K562 (cell line): ENCODE results near the gene ITPK1. TPM values are rescaled to one million over a fixed set of nuclear protein-coding genes. Genes with fewer than 3 reads are reported as not detected.

Source experiments
- ATAC-seq: fragments of 200-7000 bp; cut with Tn5 transposase; 3 replicates; pipeline ENCODE4 v1.9.1; 2020; ENCODE audit warnings: moderate library complexity
- BruUV-seq: library from RNA; stranded (reverse); fragments of 400-500 nt; replicated peaks from 2 replicates; lab custom pipeline; 2021; lab: Mats Ljungman, UMichigan
- CTCF ChIA-PET: fragments of 300-600 bp; formaldehyde crosslinking; extraction: SDS; loops from one replicate; lab custom pipeline; 2021; ENCODE audit warnings: low intra/inter-chr PET ratio; lab: Yijun Ruan, JAX
- POLR2A ChIA-PET: fragments of 300-600, 350-650 bp; sonication (Branson Sonifier 250); formaldehyde crosslinking; extraction: SDS; loops from one replicate; lab custom pipeline; 2021; ENCODE audit warnings: antibody characterized with exemption, inconsistent platforms; lab: Yijun Ruan, JAX
- DNase-seq, 4 experiments: peaks; one replicate each; pipeline versions ENCODE4 v3.0.0 to v3.0.0-alpha.2; 2011 to 2018; ENCODE audit warnings: low spot score in 3 of 4, mixed read lengths in 3 of 4; ENCODE audit errors: extremely low read depth in 1 of 4
- FAIRE-seq: peaks from 2 replicates; lab custom pipeline; 2011; peaks lifted over from hg19 to GRCh38; lab: Jason Lieb, UNC
- H2AFZ ChIP-seq: 2 replicates; pipeline ENCODE4 v1.6.0; 2011; ENCODE audit warnings: low read depth, low read length, control low read depth, inconsistent platforms
- H3K27ac ChIP-seq: fragments of 200-600 bp; 3 replicates; pipeline ENCODE4 v1.8.0; 2011; ENCODE audit warnings: low read depth, mild to moderate bottlenecking, control low read depth, inconsistent platforms, low read length, moderate library complexity, mixed read lengths; ENCODE audit errors: extremely low read depth
- H3K27me3 ChIP-seq, 2 experiments: fragments of 300-600 bp in 1 of 2; 2 replicates in 1 of 2; 3 replicates in 1 of 2; pipeline versions ENCODE4 v1.6.0 to v1.8.0; 2011; ENCODE audit warnings: inconsistent platforms in 2 of 2, low read length in 2 of 2, mild to moderate bottlenecking in 1 of 2, mixed read lengths in 1 of 2, moderate library complexity in 1 of 2; ENCODE audit not compliant: control insufficient read depth in 2 of 2, insufficient read depth in 2 of 2
- H3K36me3 ChIP-seq: fragments of 300-600 bp; 3 replicates; pipeline ENCODE4 v1.8.0; 2011; ENCODE audit warnings: mild to moderate bottlenecking, low read length, inconsistent platforms; ENCODE audit not compliant: control insufficient read depth, insufficient read depth
- H3K4me1 ChIP-seq, 2 experiments: fragments of 200-600 bp in 1 of 2; replicated peaks in 1 of 2; 2 replicates in 1 of 2; 3 replicates in 1 of 2; pipeline versions ENCODE4 v1.5.1 to v1.8.0; 2011; ENCODE audit warnings: inconsistent platforms in 2 of 2, low read length in 2 of 2, mild to moderate bottlenecking in 1 of 2, mixed read lengths in 1 of 2, moderate library complexity in 1 of 2; ENCODE audit not compliant: control insufficient read depth in 2 of 2, insufficient read depth in 2 of 2
- H3K4me2 ChIP-seq: 2 replicates; pipeline ENCODE4 v1.6.1; 2011; ENCODE audit warnings: low read length, control low read depth, inconsistent platforms, mixed read lengths; ENCODE audit not compliant: insufficient read depth
- H3K4me3 ChIP-seq: fragments of 200-600 bp; sonication (generic), shearing (Covaris generic); 2 replicates; pipeline ENCODE4 v1.5.1; 2016; ENCODE audit warnings: control low read depth, inconsistent platforms
- H3K79me2 ChIP-seq: fragments of 200-600 bp; 3 replicates; pipeline ENCODE4 v1.8.0; 2011; ENCODE audit warnings: low read length, inconsistent platforms; ENCODE audit not compliant: control insufficient read depth, insufficient read depth
- H3K9ac ChIP-seq, 2 experiments: 2 replicates each; pipeline versions ENCODE4 v1.6.0 to v1.6.1; 2011; ENCODE audit warnings: low read depth in 2 of 2, low read length in 2 of 2, control low read depth in 1 of 2, inconsistent platforms in 1 of 2, mild to moderate bottlenecking in 1 of 2, mixed read lengths in 1 of 2; ENCODE audit not compliant: insufficient read depth in 1 of 2
- H3K9me1 ChIP-seq: one replicate; pipeline ENCODE4 v1.6.0; 2011; ENCODE audit warnings: inconsistent platforms, mild to moderate bottlenecking, low read length, moderate library complexity; ENCODE audit not compliant: control insufficient read depth, insufficient read depth
- H3K9me3 ChIP-seq: replicated peaks from 2 replicates; pipeline ENCODE4 v1.5.1; 2011; ENCODE audit warnings: low read depth, low read length, inconsistent platforms; ENCODE audit not compliant: control insufficient read depth, insufficient read depth
- H4K20me1 ChIP-seq: replicated peaks from 2 replicates; pipeline ENCODE4 v1.6.1; 2011; ENCODE audit warnings: low read length, inconsistent platforms, mixed read lengths; ENCODE audit not compliant: control insufficient read depth, insufficient read depth
- KDM1A ChIP-seq, 2 experiments: fragments of 450-650 bp; IDR thresholded peaks; 2 replicates each; pipeline ENCODE4 v1.6.1; 2016; ENCODE audit warnings: mild to moderate bottlenecking in 2 of 2
- NFIX ChIP-seq: fragments of 250-450 bp; sonication (Bioruptor Pico); IDR thresholded peaks from 2 replicates; pipeline ENCODE4 v1.4.0; 2020; ENCODE audit warnings: low read depth, mild to moderate bottlenecking, moderate library complexity
- ZNF347 ChIP-seq: fragments of 450-650 bp; formaldehyde crosslinking; IDR thresholded peaks from 2 replicates; pipeline ENCODE4 v1.4.0; 2020; ENCODE audit warnings: low read depth, mild to moderate bottlenecking, moderate library complexity
- ZNF778 ChIP-seq: fragments of 450-650 bp; formaldehyde crosslinking; IDR thresholded peaks from 2 replicates; pipeline ENCODE4 v1.4.0; 2020; ENCODE audit warnings: mild to moderate bottlenecking, moderate library complexity
- WGBS: fragments of 100-300 bp; shearing (Covaris generic); methylation state at CpG from one replicate; pipeline ENCODE4 v1.1.6; 2016; ENCODE audit warnings: low coverage, mixed read lengths; ENCODE audit not compliant: insufficient coverage; ENCODE audit errors: missing lambda C conversion rate; 5-methylcytosine and 5-hydroxymethylcytosine counted together
- in situ Hi-C: fragments of 300-500 bp; cut with MboI; formaldehyde crosslinking; loops from 4 replicates; pipeline ENCODE4 v1.15.0; 2018; ENCODE audit warnings: inconsistent platforms, mixed read lengths
- intact Hi-C: fragments of 100-400 bp; cut with micrococcal nuclease; formaldehyde crosslinking; loops from 2 replicates; pipeline ENCODE4 v1.14.2; 2022
- polyA plus RNA-seq, 8 experiments: library from polyadenylated mRNA; depleted of rRNA in 4 of 8; stranded (reverse) in 5 of 8; unstranded in 3 of 8; fragments of >200 nt; fragmentation: Nextera tagmentation in 2 of 8; fragmentation: Illumina TruSeq in 1 of 8; extraction: Ambion mirVana in 2 of 8; extraction: Trizol in 1 of 8; gene quantifications; 2 replicates each; pipeline versions ENCODE4 v1.2.1 to v1.2.3, GENCODE V29; 2011 to 2014; ENCODE audit warnings: inconsistent platforms in 1 of 8, missing spikeins in 1 of 8
- total RNA-seq, 7 experiments: library from RNA; depleted of rRNA in 6 of 7; stranded (reverse); fragments of >200 nt in 6 of 7; fragmentation: Illumina TruSeq in 2 of 7; extraction: Trizol in 2 of 7; gene quantifications; 2 replicates each; pipeline versions ENCODE4 v1.2.1 to v1.2.3, GENCODE V29; 2011 to 2021; ENCODE audit warnings: low replicate concordance in 1 of 7

ITPK1 gene
- total and polyA plus RNA-seq, 9 of the 15 experiments (the other 6 are each of a cell fraction or from before 2014, with no cell fraction given) = 1.2 to 39.2 (median 23.0) TPM

DNA sequence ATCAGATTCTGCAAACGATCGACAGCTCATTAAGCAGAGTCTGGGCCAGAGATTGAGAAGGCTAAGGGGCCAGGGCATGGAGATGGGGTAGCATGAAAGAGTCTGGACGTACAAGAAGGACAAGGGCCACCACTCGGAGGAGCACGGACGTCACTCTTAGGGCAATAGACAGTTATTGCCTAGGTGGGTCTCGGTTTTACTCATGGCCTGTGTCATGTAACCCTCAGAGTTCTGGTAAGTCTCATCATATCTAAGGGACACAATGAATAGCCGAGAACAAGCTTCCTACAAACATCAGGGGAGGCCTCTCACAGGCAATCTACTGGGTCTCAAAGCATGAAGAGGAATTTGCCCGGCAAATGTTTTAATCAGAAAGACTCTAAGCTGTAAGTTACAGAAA, 30.4 kb upstream of the ITPK1 start:
- CTCF ChIA-PET = no interaction called here
- no peaks in the 10 kb centered on the region for H3K9me1 ChIP-seq
- ATAC-seq = no peak; the same call in 2 of the 3 replicates
- no TSS peak for BruUV-seq
- POLR2A ChIA-PET = interaction anchor here (0.7 kb wide), 1 partner anchor 10 kb away, joined by 3 read pairs; no protein-coding TSS in a partner anchor
- no peak for TF ChIP-seq ZNF347 (CRISPR knock-in tag)
- no peak for TF ChIP-seq KDM1A (IDR thresholded peaks at IDR 0.05)
- TF ChIP-seq NFIX (CRISPR knock-in tag) = no peak
- TF ChIP-seq, all 486 proteins: peak for 0
- H3K79me2 ChIP-seq = no peaks in the 10 kb centered on the region
- H3K27me3 ChIP-seq = peaks cover 3 to 18% of the 10 kb centered on the region in 2 experiments; a peak in 2 of 5 replicates
- H3K4me3 ChIP-seq = no peak overlapping the region
- in situ Hi-C loops (loop anchor here (10.0 kb wide), 1 partner anchor 191 kb away; no protein-coding TSS in a partner anchor), intact Hi-C loops (no loop called here)
- no peaks in the 10 kb centered on the region for H3K36me3 ChIP-seq
- no peak for DNase-seq
- H3K4me1 ChIP-seq = no peaks in the 10 kb centered on the region; a peak in 1 of 5 replicates
- H3K4me2 ChIP-seq = no peak overlapping the region
- no peaks in the 10 kb centered on the region for H4K20me1 ChIP-seq
- no peaks in the 10 kb centered on the region for H3K9me3 ChIP-seq
- no peak overlapping the region for H2AFZ ChIP-seq
- H3K27ac ChIP-seq = no peak overlapping the region
- WGBS = 3% methylated on average over 6 of the region's 9 CpGs
- no peak overlapping the region for H3K9ac ChIP-seq
- no peak for FAIRE-seq

DNA sequence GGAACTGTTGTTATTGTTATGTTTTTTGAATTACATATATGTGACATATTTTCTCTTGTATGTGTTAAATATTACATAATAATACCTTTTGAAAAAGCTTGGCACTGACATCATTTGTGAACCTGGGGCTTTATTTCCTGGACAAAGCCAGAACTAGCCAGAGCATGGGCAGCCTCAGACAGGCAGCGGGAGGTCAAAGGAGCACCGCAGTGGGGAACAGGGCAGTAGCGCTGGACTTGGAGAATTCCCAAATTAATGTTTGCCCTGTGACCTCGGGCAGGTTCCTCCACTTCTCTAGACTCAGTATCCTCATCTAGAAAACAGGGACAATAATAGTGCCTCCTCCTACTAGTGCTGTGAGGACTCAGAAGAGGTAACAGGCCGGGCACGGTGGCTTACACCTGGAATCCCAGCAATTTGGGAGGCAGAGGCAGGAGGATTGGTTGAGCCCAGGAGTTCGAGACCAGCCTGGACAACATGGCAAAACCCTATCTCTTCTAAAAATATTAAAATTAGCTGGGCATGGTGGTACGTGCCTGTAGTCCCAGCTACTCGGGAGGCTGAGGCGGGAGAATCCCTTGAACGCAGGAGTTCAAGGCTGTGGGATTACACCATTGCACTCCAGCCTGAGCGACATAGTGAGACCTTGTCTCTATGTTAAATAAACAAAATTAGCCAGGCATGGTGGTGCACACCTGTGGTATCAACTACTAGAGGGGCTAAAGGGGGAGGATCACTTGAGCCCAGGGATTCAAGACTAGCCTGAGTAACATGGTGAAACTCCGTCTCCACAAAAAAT, 27.3 kb upstream of the ITPK1 start:
- Histone ChIP-seq H3K79me2 (no peaks in the 10 kb centered on the region), H3K27ac (no peak overlapping the region), H2AFZ (no peak overlapping the region), H3K27me3 (peaks cover 3 to 12% of the 10 kb centered on the region in 2 experiments; a peak in 2 of 5 replicates), H3K4me3 (no peak overlapping the region), H3K9ac (no peak overlapping the region), H3K4me2 (no peak overlapping the region), H3K9me1 (no peaks in the 10 kb centered on the region), H4K20me1 (no peaks in the 10 kb centered on the region), H3K4me1 (peaks cover 3% of the 10 kb centered on the region in 2 experiments; a peak in 3 of 5 replicates), H3K36me3 (no peaks in the 10 kb centered on the region), H3K9me3 (no peaks in the 10 kb centered on the region)
- BruUV-seq = no TSS peak
- in situ Hi-C loops = loop anchor here (10.0 kb wide), 1 partner anchor 188 kb away; no protein-coding TSS in a partner anchor
- ATAC-seq (no peak), DNase-seq (no peak), FAIRE-seq (no peak)
- ChIA-PET POLR2A (interaction anchor here (0.8 kb wide), 1 partner anchor 29 kb away, joined by 3 read pairs; no protein-coding TSS in a partner anchor), CTCF (no interaction called here)
- intact Hi-C loops = no loop called here
- 13% methylated on average over 11 of the region's 13 CpGs for WGBS
- no peak for TF ChIP-seq ZNF778 (CRISPR knock-in tag)
